Glomerular endothelial cell (primary cell): ENCODE measurements around the gene CD81. TPM values are rescaled to one million over a fixed set of nuclear protein-coding genes. Genes with fewer than 3 reads are reported as not detected.

ENCODE experiments used
- DNase-seq: peaks from one replicate; pipeline ENCODE4 v3.0.0-alpha.2; 2011; ENCODE audit warnings: low read depth, low spot score; ENCODE audit errors: extremely low read depth
- total RNA-seq: library from RNA; depleted of rRNA; stranded (reverse); fragments of >200 nt; gene quantifications from 2 replicates; pipeline ENCODE4 v1.2.3, GENCODE V29; 2015

The CD81 gene
- total RNA-seq, 1 donor from 2014 or later: 733 TPM

DNA sequence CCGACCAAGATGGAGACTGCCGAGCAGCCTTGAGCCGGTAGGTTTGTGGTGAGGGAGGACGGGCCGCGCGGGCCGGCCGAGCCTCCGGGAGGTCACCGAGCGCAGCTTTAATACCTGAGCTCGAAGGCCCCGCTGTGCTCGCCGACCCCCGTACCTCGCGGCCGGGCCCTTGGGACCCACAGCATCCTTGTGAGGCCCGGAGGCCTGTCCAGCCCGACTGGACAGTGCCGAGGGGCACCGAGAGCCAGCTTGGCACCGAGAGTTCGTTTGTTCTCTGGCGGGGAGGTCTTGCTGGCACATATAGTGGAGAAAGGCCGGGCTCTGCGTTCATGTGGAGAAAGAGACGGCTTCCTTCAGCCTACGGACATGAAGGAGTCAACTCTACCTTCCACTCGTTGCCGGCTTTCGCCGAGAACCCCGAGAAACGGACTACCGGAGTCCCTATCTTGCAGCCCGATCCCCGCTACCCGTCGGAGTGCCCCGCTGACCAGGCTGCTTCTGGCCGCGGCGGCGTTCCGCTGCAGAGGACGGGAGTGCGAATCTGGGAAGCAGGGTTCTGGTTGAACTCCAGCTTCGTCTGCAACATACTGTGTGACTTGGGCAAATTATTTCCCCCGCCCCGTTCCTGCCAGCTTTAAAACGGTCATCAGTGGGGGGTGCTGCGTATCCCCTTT lies 23.8 kb downstream of the CD81 start:
- DNase-seq: no peak

DNA sequence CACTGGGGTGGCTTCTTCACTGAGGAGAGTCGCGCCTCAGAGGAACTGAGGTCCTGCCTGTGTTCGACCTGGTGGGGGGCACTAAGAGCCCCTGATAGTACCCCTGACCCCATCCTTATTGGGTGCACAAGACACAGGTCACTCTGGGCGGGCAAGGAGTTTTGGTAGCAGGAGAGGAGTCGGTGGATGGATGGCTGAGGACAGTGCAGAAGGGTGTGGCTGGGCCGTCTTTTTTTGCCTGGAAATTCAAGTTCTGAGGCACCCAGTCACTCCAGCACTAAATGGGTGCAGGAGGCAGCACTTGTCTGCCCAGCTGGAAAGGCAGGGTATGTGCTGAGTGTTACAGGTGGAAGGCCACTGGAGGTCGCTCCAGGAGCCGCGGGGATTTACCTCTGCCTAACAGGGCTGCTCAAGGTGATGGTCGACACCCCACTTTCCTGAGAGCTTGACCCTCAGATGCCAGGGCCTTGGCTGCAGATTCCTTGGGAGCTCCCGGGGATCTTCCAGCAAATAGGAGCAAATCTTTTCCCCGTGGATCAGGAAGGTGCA lies 24.4 kb downstream of the CD81 start:
- DNase-seq: no peak

DNA sequence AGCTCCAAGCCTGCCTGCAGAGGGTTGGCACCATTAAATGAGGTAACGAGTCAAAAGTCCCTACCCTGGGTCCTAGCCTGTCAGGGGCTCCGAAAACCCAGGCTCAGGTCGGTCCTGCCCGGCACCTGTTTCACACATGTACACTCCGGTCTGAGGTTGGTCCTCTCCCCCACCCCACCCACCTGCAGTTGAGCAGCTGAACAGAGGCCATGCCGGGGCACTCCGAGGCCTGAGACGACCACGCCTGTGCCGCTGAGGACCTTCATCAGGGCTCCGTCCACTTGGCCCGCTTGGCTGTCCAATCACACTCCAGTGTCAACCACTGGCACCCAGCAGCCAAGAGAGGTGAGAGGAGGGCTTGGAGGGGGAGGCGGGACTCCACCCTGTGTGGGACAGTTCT lies 25.0 kb downstream of the CD81 start:
- no peak for DNase-seq

DNA sequence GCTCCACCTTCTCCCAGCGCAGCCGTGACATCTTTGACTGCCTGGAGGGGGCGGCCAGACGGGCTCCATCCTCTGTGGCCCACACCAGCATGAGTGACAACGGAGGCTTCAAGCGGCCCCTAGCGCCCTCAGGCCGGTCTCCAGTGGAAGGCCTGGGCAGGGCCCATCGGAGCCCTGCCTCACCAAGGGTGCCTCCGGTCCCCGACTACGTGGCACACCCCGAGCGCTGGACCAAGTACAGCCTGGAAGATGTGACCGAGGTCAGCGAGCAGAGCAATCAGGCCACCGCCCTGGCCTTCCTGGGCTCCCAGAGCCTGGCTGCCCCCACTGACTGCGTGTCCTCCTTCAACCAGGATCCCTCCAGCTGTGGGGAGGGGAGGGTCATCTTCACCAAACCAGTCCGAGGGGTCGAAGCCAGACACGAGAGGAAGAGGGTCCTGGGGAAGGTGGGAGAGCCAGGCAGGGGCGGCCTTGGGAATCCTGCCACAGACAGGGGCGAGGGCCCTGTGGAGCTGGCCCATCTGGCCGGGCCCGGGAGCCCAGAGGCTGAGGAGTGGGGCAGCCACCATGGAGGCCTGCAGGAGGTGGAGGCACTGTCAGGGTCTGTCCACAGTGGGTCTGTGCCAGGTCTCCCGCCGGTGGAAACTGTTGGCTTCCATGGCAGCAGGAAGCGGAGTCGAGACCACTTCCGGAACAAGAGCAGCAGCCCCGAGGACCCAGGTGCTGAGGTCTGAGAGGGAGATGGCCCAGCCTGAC lies 26.0 kb downstream of the CD81 start:
- DNase-seq: no peak

DNA sequence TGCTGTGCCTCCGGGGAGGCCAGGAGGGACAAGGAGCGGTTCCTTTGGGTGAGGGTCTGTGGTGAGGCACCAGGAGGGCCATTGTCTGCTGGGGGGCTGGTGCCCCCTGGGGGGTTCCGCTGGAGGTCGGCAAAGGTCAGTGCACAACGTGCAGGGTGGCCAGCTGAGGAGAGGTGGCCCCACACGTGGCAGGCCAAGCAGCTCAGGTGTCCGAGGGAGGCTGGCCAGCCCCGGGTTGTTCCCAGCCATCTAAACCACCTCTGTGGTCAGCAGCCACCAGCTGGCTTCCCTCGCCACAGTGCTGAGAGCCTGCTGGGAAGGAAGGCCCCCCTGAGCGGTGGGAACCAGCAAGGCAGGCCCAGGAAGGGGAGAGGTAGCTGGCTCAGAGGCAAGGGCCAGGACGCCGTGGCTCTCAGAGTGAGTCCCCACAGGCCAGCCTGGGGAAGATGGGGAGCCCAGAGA lies 27.7 kb downstream of the CD81 start:
- no peak for DNase-seq

DNA sequence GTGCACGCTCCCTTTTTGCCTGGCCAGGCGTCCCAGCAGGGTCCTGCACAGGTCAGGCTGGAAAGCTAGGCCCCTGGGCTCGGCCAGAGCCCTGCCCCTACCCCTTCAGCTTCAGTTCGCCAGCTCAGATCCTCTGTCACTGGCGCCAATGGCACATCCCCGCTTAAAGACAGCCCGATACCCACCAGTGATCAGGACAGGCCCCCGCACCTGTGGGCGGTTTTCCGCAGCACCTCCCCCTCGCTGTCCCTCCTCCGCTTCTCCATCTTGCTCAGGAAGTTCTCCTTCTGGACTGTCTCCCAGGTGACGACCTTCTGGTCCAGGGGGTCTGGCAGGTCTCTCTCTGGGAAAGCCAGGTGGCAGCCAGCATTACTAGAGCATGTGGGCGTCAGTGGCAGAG lies 29.3 kb downstream of the CD81 start:
- no peak for DNase-seq

DNA sequence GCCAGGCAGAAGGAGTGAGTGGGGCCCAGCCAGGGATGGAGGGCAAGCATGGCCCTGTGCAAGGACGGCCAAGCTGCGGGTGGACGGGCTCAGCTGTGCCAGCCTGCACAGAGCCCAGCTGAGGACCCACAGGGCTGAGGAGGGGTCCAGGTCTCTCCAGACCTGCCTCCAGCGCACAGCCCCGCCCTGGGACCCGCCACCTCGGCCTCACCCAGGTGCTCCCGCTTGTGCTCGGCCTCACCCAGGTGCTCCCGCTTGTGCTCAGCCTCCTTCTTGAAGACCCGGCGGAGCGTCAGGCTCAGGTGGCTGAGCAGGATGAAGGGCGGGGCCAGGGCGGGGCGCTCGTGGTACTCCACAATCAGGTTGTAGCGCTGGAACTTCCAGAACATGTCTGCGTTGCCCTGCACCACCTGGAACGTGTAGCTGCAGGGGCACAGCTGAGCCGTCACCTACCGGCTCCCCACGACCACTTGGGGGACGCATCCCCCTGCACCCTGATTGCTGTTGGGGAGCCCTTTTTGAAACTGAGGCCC lies 29.8 kb downstream of the CD81 start:
- DNase-seq: no peak

DNA sequence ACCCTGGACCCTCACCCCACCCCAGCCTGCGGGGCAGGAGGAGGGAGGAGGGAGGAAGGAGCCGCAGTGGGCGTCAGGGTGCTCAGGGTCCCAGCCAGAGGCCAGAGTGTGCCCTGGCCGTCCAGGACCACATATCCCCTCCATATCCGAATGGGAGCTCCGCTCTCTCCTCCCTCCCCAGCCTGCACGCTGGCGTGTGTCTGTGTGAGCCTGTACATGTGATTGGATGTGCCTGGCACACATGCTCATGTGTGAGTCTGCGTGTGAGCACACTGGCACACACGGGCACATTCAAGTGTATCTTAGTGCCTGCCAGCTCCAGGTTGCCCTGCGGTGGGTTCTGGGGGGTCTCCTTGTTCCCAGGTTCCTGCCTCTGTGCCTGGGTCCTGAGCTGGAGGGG lies 31.6 kb downstream of the CD81 start:
- DNase-seq: no peak

DNA sequence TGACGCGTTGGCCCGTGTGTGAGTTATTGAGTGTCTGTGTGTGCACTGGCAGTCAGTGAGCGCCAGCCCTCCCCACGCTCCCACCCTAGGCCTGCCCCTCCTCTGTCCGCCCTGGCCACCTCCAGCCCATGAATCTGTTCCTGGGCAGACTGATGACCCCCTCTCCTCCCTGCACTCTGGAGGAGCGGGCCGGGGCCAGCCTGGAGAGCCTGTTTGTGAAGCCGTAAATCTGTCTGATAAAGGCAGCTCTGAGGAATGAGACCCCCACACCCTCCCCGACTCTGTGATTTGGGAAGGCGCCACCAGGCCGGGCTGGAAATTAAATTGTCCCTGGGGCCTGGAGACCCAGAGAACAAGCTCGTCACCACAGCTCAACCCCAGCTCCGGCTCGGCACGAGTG lies 32.0 kb downstream of the CD81 start:
- no peak for DNase-seq

DNA sequence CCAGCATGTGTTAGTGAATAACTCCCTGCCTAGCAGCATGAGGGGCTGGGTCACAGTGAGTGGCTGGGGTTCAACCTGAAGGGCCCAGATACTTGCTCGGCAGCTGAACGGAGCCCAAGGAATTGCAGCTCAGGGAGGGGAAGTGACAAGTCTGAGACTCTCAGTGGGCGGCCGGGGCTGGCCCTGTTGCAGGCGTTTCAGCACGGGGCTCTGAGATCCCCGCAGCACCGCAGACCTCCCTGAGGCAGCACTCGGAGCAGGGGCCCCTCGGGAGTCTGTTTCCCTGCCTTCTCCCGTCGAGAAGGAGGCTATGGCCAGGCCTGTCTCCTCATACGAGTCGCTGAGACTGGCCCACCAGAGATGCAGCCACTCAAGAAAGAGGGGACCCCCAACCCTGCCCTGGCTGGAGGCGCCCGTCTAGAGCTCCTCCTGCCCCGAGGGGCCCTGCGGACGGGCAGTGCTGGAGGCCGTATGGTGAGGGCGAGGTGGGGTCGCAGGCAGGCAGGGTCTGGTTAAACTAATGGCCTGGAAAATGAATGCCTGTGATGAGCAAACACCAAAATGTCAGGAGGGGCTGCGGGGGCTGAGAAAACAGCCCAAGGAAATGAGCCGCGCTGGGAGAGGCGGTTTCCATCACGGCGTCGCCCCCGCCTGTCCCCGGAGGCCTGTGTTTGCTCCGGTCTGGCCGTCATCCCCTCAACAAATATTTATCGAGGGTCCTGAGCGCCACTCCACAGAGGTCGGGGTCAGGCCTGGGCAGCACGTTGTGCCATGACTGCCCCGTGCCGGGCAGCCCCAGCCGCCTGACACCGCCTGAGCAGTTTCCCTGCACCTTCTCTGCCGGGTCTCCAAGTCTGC lies 32.7 kb downstream of the CD81 start:
- DNase-seq: no peak

DNA sequence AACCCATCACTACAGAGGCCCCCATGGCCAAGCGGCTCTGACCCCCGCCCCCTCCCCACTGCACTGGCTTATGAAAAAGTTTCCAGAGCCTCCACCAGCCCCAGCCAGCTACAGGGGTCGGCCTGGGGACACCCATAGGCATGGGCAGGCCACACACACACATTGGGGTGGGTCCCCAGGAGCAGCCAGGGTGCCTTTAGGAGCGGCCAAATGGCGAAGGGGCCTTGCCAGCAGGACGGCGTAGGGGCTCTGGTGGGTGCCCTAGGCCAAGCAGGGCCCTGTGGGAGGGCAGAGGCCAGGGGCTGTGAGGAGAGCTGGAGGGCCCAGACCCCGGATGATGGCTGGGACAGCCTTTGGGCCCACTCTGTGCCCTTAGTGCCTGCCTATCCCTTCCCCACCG lies 33.5 kb downstream of the CD81 start:
- no peak for DNase-seq

DNA sequence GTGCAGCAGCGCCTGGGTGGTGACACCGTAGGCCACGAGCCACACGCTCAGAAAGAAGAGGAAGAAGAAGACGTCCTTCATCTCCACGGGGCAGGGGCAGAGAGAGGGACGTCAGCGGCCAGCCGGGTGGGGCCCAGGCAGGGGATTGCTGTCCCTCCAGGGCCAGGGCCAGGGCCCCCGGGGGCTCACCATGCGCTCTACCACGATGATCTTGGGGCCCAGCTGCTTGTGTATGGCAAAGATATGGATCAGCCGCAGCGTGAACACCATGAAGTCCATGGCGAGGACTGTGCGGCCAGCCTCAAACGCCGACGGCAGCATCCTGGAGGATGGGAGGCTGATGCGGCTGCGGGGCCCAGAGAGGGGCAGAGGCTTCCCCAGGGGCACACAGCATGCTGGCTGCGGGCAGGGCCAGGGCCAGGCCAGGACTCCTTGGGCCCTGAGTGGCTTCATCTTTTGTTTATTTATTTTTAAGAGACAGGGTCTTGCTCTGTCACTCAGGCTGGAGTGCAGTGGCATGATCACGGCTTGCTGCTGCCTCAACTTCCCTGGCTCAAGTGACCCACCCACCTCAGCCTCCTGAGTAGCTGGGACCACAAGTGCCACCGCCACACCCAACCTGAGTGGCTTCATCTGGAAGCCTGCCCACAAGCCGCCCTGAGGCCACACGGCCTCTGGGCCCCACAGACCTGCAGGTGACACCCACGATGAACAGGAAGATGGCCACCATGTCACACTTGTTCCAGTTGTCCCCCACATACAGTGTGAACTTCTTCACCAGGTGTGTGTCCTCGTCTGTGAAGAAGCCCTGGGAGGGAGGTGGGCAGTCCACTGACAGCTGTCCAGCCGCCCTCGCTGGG lies 34.6 kb downstream of the CD81 start:
- no peak for DNase-seq

DNA sequence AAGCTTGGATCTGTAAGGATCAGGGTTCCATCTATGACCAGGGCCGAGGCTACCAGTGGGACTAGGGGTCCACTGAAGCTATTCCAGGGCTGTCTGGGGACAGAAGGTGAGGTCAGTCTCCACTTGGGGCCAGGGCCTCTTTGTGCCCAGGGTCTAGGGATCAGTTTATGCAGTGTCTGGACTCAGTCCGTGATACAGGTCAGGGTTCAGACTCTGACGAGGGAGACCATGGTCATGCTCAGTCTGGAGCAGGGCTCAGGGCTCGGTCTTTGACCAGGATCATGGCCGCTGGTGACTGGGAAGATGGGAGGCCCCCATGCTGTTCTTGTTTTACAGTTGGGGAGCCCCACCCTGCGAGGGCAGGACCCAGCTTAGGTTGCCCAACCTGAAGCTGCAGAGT lies 35.2 kb downstream of the CD81 start:
- DNase-seq: no peak

DNA sequence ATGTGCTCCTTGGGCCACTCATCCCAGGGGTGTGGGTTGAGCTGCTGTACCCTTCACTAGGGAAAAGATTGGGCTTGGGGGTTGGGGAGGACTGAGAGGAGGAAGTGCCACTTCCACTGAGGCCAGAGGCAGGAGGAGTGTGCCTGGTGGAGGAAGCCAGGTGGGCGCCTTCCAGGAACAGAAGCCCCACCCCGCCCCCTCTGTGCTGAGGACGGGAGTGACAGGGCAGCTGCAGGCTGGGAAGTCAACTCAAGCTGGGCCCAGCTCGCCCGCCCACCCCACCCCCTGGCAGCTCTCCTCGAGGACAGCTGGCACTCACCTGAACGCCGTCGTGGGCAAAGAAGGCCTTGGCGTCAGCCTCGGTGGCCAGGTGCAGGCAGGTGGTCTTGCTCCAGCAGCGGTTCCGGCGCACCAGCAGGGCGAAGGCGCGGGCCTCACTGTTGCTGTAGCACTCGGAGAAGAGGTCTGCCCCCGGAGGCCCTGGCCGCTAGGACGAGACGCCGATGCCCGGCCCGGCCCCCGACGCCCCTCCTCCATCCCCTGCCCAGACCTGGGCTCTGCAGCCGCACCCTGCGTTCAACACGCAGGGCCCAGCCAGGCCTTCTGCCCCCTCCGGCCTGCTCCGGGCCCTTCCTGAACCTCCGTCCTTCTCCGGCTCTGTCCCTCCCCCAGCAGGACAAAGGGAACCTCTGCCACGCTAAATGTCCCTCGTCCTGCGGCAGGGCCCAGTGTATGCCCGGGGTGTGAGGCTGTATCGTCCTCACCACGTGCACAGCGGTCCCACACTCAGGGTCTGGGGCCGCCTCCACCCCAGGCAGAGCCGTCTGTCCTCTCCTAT lies 36.9 kb downstream of the CD81 start:
- DNase-seq: no peak

DNA sequence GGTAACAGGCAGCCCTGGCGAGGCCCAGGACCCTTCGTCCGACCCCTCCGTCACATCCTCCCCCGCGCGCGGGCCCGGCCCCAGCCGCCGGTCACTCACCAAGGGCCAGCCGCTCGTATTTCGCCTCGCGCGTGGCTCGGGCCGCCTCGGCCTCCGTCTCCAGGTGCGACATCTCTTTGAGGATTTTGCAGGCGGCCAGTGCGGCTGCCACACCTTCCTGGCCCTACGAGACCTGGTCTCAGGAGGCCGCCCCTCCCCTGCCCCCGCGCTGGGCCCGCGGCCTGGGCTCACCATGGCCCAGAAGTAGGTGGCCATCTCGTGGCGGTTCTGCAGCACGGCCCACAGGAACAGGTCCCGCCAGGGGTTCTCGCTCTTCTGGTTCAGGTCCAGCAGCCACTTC lies 37.5 kb downstream of the CD81 start:
- DNase-seq: no peak

DNA sequence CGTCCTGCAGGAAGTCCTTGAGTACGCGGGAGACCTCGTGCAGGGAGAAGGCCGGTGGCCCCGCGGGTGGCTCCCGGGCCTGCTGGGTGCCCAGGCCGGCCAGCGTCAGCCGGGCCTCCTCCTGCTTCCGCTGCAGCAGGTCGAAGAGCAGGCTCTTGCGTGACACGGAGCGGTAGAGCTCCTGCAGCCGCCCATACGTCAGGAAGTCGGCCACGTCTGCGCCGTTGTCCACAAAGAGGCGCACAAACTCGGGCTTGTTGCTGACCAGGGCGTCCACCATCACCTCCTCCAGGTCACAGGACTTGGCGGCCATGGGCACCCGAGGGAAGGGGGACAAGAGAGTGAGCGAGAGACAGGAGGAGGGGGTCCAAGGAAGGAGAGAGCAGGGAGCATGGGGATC lies 38.1 kb downstream of the CD81 start:
- no peak for DNase-seq

DNA sequence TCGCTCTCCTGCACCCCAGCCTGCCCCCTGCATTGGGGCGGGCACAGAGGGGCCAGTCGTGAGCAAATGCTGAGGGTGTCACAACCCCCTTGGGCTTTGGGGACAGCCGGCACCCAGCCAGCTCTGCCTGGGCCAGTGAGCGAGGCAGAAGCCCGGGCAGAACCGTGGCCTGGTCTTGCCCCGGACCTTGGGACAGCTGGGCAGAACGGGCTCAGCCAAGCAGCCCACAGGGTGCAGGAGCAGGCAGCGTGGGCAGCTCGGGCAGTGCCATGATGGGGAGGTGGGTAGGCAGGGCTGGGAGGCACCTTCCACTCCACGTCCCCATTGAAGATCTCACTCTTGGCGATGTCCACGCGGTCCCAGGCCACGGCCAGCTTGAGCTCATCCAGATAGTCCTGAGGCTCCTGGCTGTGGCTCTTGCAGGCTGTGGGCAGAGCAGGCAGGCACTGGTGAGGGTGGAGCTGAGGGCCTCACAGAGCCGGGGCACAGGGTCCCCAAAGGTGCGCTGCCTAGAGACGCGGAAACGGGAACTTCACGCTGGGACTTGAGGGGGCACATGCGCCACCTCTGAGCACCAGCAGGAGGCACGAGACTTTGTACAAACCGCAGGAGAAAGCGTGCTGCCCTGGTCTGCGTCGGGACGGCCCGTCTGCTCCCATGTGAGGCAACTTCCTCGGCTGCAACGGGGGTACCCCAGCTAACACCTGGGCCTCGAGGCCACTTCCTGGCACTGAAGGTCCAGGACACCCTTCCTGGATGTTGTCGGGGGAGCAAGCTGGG lies 38.7 kb downstream of the CD81 start:
- no peak for DNase-seq

DNA sequence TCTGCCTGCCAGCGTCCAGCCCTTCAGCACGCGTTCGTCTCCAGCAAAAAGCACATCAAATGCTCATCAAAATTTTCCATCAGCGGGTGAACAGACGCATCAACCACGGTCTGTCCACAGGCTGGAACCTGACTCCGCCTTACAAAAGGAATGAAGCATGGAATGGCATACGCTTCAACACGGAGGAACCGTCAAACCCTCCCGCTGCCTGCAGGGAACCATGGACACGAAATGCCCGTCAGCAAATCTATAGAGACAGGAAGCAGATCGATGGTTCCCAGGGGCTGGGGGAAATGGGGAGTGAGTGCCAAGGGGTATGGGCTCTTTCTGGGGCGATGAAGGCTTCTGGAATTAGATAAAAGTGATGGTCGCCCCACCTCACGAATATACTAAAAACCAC lies 39.7 kb downstream of the CD81 start:
- no peak for DNase-seq
